HepG2 (cell line): Measurements from ENCODE around the gene VPS11. TPM values are rescaled to one million over a fixed set of nuclear protein-coding genes. Genes with fewer than 3 reads are reported as not detected.

Experiments used
- AKAP8 ChIP-seq: sonication (generic); formaldehyde crosslinking; IDR thresholded peaks from 2 replicates; pipeline ENCODE4 v1.5.1; 2020; ENCODE audit warnings: mild to moderate bottlenecking, missing genetic modification reagents
- CEBPB ChIP-seq: IDR thresholded peaks from 2 replicates; pipeline ENCODE4 v1.6.1; 2011; ENCODE audit warnings: low read depth, low read length, improper control_type of control experiment, borderline replicate concordance
- DPF2 ChIP-seq: sonication (generic); formaldehyde crosslinking; IDR thresholded peaks from 2 replicates; pipeline ENCODE4 v1.4.0; 2020; ENCODE audit warnings: mild to moderate bottlenecking, low read depth, missing genetic modification reagents, borderline replicate concordance
- DR1 ChIP-seq: sonication (generic); formaldehyde crosslinking; IDR thresholded peaks from 2 replicates; pipeline ENCODE4 v1.8.0; 2021; ENCODE audit warnings: mild to moderate bottlenecking, missing genetic modification reagents, inconsistent platforms
- GABPB1 ChIP-seq: IDR thresholded peaks from 2 replicates; pipeline ENCODE4 v1.6.1; 2016; ENCODE audit warnings: mild to moderate bottlenecking, missing genetic modification reagents, moderate library complexity, missing compliant biosample characterization
- HMGXB4 ChIP-seq, 2 experiments: sonication (generic) in 1 of 2; formaldehyde crosslinking in 1 of 2; IDR thresholded peaks; 2 replicates each; pipeline versions ENCODE4 v1.4.0 to v1.6.1; 2018 to 2020; ENCODE audit warnings: missing genetic modification reagents in 2 of 2, borderline replicate concordance in 1 of 2, low read depth in 1 of 2, mild to moderate bottlenecking in 1 of 2, missing biosample characterization in 1 of 2
- HOXD1 ChIP-seq: sonication (generic); formaldehyde crosslinking; IDR thresholded peaks from 2 replicates; pipeline ENCODE4 v1.5.0; 2020; ENCODE audit warnings: missing genetic modification reagents
- KDM5B ChIP-seq: sonication (generic); formaldehyde crosslinking; IDR thresholded peaks from 2 replicates; pipeline ENCODE4 v1.4.0; 2020; ENCODE audit warnings: missing genetic modification reagents, mild to moderate bottlenecking, borderline replicate concordance
- NFYC ChIP-seq: IDR thresholded peaks from 2 replicates; pipeline ENCODE4 v1.6.1; 2016; ENCODE audit warnings: missing genetic modification reagents, missing compliant biosample characterization
- PHF5A ChIP-seq: IDR thresholded peaks from one replicate; pipeline ENCODE4 v1.6.1; 2018; ENCODE audit warnings: low read depth, missing genetic modification reagents; ENCODE audit not compliant: unreplicated experiment
- PRDM4 ChIP-seq: sonication (generic); formaldehyde crosslinking; IDR thresholded peaks from 2 replicates; pipeline ENCODE4 v1.9.0; 2021; ENCODE audit warnings: missing genetic modification reagents, borderline replicate concordance
- RXRA ChIP-seq: sonication (generic); formaldehyde crosslinking; IDR thresholded peaks from 2 replicates; pipeline ENCODE4 v1.5.1; 2020; ENCODE audit warnings: missing genetic modification reagents
- U2AF2 ChIP-seq: fragments of 200-400 bp; formaldehyde crosslinking; IDR thresholded peaks from 2 replicates; pipeline ENCODE4 v1.6.1; 2017; ENCODE audit warnings: low read depth, mild to moderate bottlenecking, low read length
- ZBTB10 ChIP-seq: sonication (generic); formaldehyde crosslinking; IDR thresholded peaks from 2 replicates; pipeline ENCODE4 v1.4.0; 2020; ENCODE audit warnings: missing genetic modification reagents, borderline replicate concordance
- ZBTB38 ChIP-seq: sonication (generic); formaldehyde crosslinking; IDR thresholded peaks from 2 replicates; pipeline ENCODE4 v1.5.1; 2020; ENCODE audit warnings: mild to moderate bottlenecking, missing genetic modification reagents
- ZEB1 ChIP-seq: IDR thresholded peaks from 2 replicates; pipeline ENCODE4 v1.6.1; 2012; ENCODE audit warnings: mild to moderate bottlenecking, low read depth, inconsistent platforms; ENCODE audit not compliant: insufficient replicate concordance
- ZMYM3 ChIP-seq: sonication (generic); formaldehyde crosslinking; IDR thresholded peaks from 2 replicates; pipeline ENCODE4 v1.5.1; 2020; ENCODE audit warnings: mild to moderate bottlenecking, missing genetic modification reagents
- ZNF121 ChIP-seq: sonication (generic); formaldehyde crosslinking; IDR thresholded peaks from 2 replicates; pipeline ENCODE4 v1.5.0; 2020; ENCODE audit warnings: mild to moderate bottlenecking, missing genetic modification reagents
- ZNF225 ChIP-seq: sonication (generic); formaldehyde crosslinking; IDR thresholded peaks from 2 replicates; pipeline ENCODE4 v1.4.0; 2020; ENCODE audit warnings: mild to moderate bottlenecking, missing genetic modification reagents
- ZNF563 ChIP-seq: sonication (generic); formaldehyde crosslinking; IDR thresholded peaks from 2 replicates; pipeline ENCODE4 v1.8.0; 2022; ENCODE audit warnings: mild to moderate bottlenecking, moderate library complexity, missing genetic modification reagents
- ZNF589 ChIP-seq: sonication (generic); formaldehyde crosslinking; conservative IDR thresholded peaks from 2 replicates; pipeline ENCODE4 v1.8.0; 2022; ENCODE audit warnings: mild to moderate bottlenecking, moderate library complexity, missing genetic modification reagents
- ZNF879 ChIP-seq: sonication (generic); formaldehyde crosslinking; IDR thresholded peaks from 2 replicates; pipeline ENCODE4 v1.8.1; 2023; ENCODE audit warnings: missing genetic modification reagents
- polyA plus RNA-seq, 8 experiments: library from polyadenylated mRNA; depleted of rRNA in 3 of 8; stranded (reverse) in 7 of 8; unstranded in 1 of 8; fragments of >200 nt; fragmentation: Illumina TruSeq in 4 of 8; extraction: Trizol in 4 of 8; gene quantifications; 2 replicates each; pipeline versions ENCODE4 v1.2.1 to v1.2.3, GENCODE V29; 2011 to 2016; ENCODE audit warnings: low read depth in 4 of 8, missing spikeins in 1 of 8, mixed read lengths in 1 of 8; ENCODE audit not compliant: insufficient read depth in 1 of 8
- total RNA-seq, 5 experiments: library from RNA; depleted of rRNA; stranded (reverse); fragments of >200 nt; fragmentation: Illumina TruSeq; extraction: Trizol; gene quantifications; 2 replicates each; pipeline ENCODE4 v1.2.3, GENCODE V29; 2016; ENCODE audit warnings: low read depth in 1 of 5

Gene VPS11
- total and polyA plus RNA-seq, 2 of the 13 experiments (the other 11 are each of a cell fraction or from before 2014, with no cell fraction given) = 13.7 to 21.6 TPM

DNA sequence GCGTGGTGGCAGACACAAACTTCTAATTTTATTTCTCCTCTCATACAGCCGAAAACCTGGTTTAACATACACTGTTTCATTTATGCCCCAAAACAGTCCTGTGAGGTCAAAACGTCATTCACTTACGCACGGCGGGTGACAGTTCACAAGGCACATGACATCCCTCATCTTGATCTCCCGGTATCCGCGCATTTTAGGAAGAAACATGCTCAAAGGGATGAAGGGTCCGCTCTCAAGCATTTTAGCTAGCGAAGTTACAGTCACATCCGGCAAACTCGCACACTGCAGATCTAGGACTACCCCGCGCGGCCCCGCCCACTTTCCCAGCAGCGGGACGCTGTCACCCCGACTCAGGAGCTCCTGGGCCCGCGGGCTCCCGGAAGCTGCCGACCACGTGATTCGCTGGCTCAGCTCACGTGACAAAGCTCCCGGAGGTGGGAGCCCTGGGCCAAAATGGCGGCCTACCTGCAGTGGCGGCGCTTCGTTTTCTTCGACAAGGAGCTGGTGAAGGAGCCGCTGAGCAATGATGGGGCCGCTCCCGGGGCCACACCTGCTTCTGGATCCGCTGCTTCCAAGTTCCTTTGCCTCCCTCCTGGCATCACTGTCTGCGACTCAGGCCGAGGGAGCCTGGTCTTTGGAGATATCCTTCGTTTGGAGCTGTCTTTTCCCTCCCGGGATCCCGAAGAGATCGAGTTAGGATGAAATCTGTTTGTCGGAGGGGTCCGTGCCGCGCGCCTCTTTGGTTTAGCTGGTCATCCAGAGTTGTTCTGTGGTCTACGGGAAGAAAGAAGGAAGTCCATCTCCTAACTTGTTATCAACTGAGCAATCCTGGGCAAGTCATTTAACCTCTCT is at the start of gene VPS11 (continued):
- TF ChIP-seq RXRA (CRISPR knock-in tag) (peak; percentile 68), ZNF879 (no peak), GABPB1 (CRISPR knock-in tag) (peak; percentile 97), AKAP8 (CRISPR knock-in tag) (no peak), DR1 (CRISPR knock-in tag) (no peak), PRDM4 (CRISPR knock-in tag) (no peak), HOXD1 (CRISPR knock-in tag) (no peak), KDM5B (CRISPR knock-in tag) (peak; percentile 40; the same call in 1 of the 2 replicates), ZNF563 (CRISPR knock-in tag) (0 out of 2 replicates have a peak, but pooled peaks have one; percentile 29), ZNF121 (no peak), CEBPB (no peak), ZNF589 (no peak), ZBTB38 (CRISPR knock-in tag) (peak; percentile 19; the same call in 1 of the 2 replicates), NFYC (CRISPR knock-in tag) (peak; percentile 69), PHF5A (CRISPR knock-in tag) (no peak), ZNF225 (CRISPR knock-in tag) (peak; percentile 82; the same call in 1 of the 2 replicates), HMGXB4 (CRISPR knock-in tag; IDR thresholded peaks at IDR 0.05; ENCODE audit: borderline replicate concordance in 1 of 2, low read depth in 1 of 2) (peak; percentile 44 to 85; a peak in 1 of 4 replicates), ZBTB10 (CRISPR knock-in tag) (no peak), DPF2 (CRISPR knock-in tag) (no peak), ZEB1 (peak; percentile 42), U2AF2 (peak; percentile 58; the same call in 1 of the 2 replicates), ZMYM3 (no peak; the same call in 1 of the 2 replicates)
